Activated naive CD4-positive, alpha-beta T cell treated with anti-CD3 and anti-CD28 coated beads for 36 hours (primary cell): ENCODE results near the gene MYOM3. TPM values are rescaled to one million over a fixed set of nuclear protein-coding genes. Genes with fewer than 3 reads are reported as not detected.
"Not testable (repeated sequence)": the region's sequence is repeated elsewhere in the genome, so short reads cannot be mapped to it uniquely, and the experiment has no call there.

ENCODE experiments used
- CTCF ChIA-PET: fragments of 350-600 bp; sonication (Branson Sonifier 250); formaldehyde crosslinking; loops from one replicate; lab custom pipeline; 2021; ENCODE audit warnings: antibody characterized with exemption; lab: Charles Lee
- DNase-seq: peaks from one replicate; pipeline ENCODE4 v3.0.0-alpha.2; 2020
- H3K27ac Mint-ChIP-seq: one replicate; pipeline ENCODE4 v1.8.0; 2021; ENCODE audit warnings: mild to moderate bottlenecking, mixed read lengths
- H3K27me3 Mint-ChIP-seq: one replicate; pipeline ENCODE4 v1.8.0; 2021; ENCODE audit warnings: low read depth, mixed read lengths
- H3K36me3 Mint-ChIP-seq: one replicate; pipeline ENCODE4 v1.8.0; 2021; ENCODE audit warnings: low read depth, mixed read lengths
- H3K4me1 Mint-ChIP-seq: one replicate; pipeline ENCODE4 v1.8.0; 2021; ENCODE audit warnings: low read depth, mixed read lengths
- H3K4me3 Mint-ChIP-seq: one replicate; pipeline ENCODE4 v1.8.0; 2021; ENCODE audit warnings: mild to moderate bottlenecking, moderate library complexity, mixed read lengths
- H3K9me3 Mint-ChIP-seq: one replicate; pipeline ENCODE4 v1.8.0; 2021; ENCODE audit warnings: mixed read lengths
- intact Hi-C: fragments of 100-400 bp; cut with micrococcal nuclease; formaldehyde crosslinking; loops from one replicate; pipeline ENCODE4 v1.15.1; 2023
- total RNA-seq, 2 experiments: library from RNA; stranded (reverse); gene quantifications; one replicate each; pipeline ENCODE4 v1.2.3, GENCODE V29; 2021

MYOM3 gene
- total RNA-seq, 2 experiments from 2014 or later = not detected

GRCh38 chr1:24049733-24050132 lies 62.2 kb downstream of the MYOM3 start:
- CTCF ChIA-PET = no interaction called here
- H3K4me1 Mint-ChIP-seq = no peaks in the 10 kb centered on the region
- no peak overlapping the region for H3K4me3 Mint-ChIP-seq
- H3K9me3 Mint-ChIP-seq = no peaks in the 10 kb centered on the region
- H3K27me3 Mint-ChIP-seq = no peaks in the 10 kb centered on the region
- no peak for DNase-seq
- intact Hi-C loops = no loop called here
- H3K27ac Mint-ChIP-seq = no peak overlapping the region
- H3K36me3 Mint-ChIP-seq = no peaks in the 10 kb centered on the region

GRCh38 chr1:24048894-24049293 lies 63.0 kb downstream of the MYOM3 start:
- H3K4me3 Mint-ChIP-seq, H3K4me1 Mint-ChIP-seq, H3K27ac Mint-ChIP-seq, intact Hi-C loops, H3K27me3 Mint-ChIP-seq, H3K36me3 Mint-ChIP-seq, H3K9me3 Mint-ChIP-seq, DNase-seq: not testable (repeated sequence)
- CTCF ChIA-PET = interaction anchor here (0.5 to 0.9 kb wide), 2 partner anchors 12 to 565 kb away, joined by 3 to 7 read pairs; no protein-coding TSS in a partner anchor

GRCh38 chr1:24048205-24048869 lies 63.6 kb downstream of the MYOM3 start:
- intact Hi-C loops = no loop called here
- CTCF ChIA-PET = interaction anchor here (0.9 kb wide), 1 partner anchor 13 kb away, joined by 7 read pairs; no protein-coding TSS in a partner anchor
- Mint-ChIP-seq H3K36me3 (no peaks in the 10 kb centered on the region), H3K4me3 (no peak overlapping the region), H3K9me3 (no peaks in the 10 kb centered on the region), H3K4me1 (no peaks in the 10 kb centered on the region), H3K27ac (no peak overlapping the region), H3K27me3 (no peaks in the 10 kb centered on the region)
- no peak for DNase-seq

GRCh38 chr1:24047110-24047477 lies 64.8 kb downstream of the MYOM3 start:
- CTCF ChIA-PET = no interaction called here

GRCh38 chr1:24045771-24046170 lies 66.2 kb downstream of the MYOM3 start:
- Mint-ChIP-seq H3K27me3 (peaks cover 3% of the 10 kb centered on the region), H3K9me3 (no peaks in the 10 kb centered on the region), H3K36me3 (no peaks in the 10 kb centered on the region), H3K4me1 (no peaks in the 10 kb centered on the region), H3K27ac (no peak overlapping the region), H3K4me3 (no peak overlapping the region)
- CTCF ChIA-PET = no interaction called here
- intact Hi-C loops = no loop called here
- no peak for DNase-seq

More at GRCh38 chr1:24047110-24047477, 64.8 kb downstream of the MYOM3 start:
- Mint-ChIP-seq H3K27me3 (peaks cover 3% of the 10 kb centered on the region), H3K9me3 (no peaks in the 10 kb centered on the region), H3K36me3 (no peaks in the 10 kb centered on the region), H3K27ac (no peak overlapping the region), H3K4me1 (no peaks in the 10 kb centered on the region), H3K4me3 (no peak overlapping the region)
- intact Hi-C loops = no loop called here
- no peak for DNase-seq

- H3K9me3 Mint-ChIP-seq, intact Hi-C loops, H3K27me3 Mint-ChIP-seq, DNase-seq, H3K27ac Mint-ChIP-seq, CTCF ChIA-PET, H3K4me3 Mint-ChIP-seq, H3K36me3 Mint-ChIP-seq, H3K4me1 Mint-ChIP-seq: not testable (repeated sequence)
These were observed 67.3 kb downstream of the MYOM3 start for GRCh38 chr1:24044672-24045071.

- Mint-ChIP-seq H3K36me3 (no peaks in the 10 kb centered on the region), H3K27me3 (peaks cover 3% of the 10 kb centered on the region), H3K4me3 (no peak overlapping the region), H3K27ac (no peak overlapping the region), H3K9me3 (no peaks in the 10 kb centered on the region), H3K4me1 (no peaks in the 10 kb centered on the region)
- CTCF ChIA-PET = interaction anchor here (0.7 to 1.0 kb wide), 2 partner anchors 62 to 78 kb away, joined by 3 to 6 read pairs; no protein-coding TSS in a partner anchor
- DNase-seq = no peak
- intact Hi-C loops = no loop called here
These were observed 68.4 kb downstream of the MYOM3 start for GRCh38 chr1:24043345-24044032.

- Mint-ChIP-seq H3K27ac (no peak overlapping the region), H3K9me3 (no peaks in the 10 kb centered on the region), H3K4me1 (no peaks in the 10 kb centered on the region), H3K4me3 (no peak overlapping the region), H3K27me3 (peaks cover 3% of the 10 kb centered on the region), H3K36me3 (no peaks in the 10 kb centered on the region)
- no peak for DNase-seq
- CTCF ChIA-PET = no interaction called here
- intact Hi-C loops = no loop called here
These were observed 69.6 kb downstream of the MYOM3 start for GRCh38 chr1:24042315-24042714.

GRCh38 chr1:24036088-24036487 lies 75.8 kb downstream of the MYOM3 start:
- Mint-ChIP-seq H3K36me3 (no peaks in the 10 kb centered on the region), H3K27ac (no peak overlapping the region), H3K9me3 (no peaks in the 10 kb centered on the region), H3K27me3 (peaks cover 2% of the 10 kb centered on the region), H3K4me1 (no peaks in the 10 kb centered on the region), H3K4me3 (no peak overlapping the region)
- CTCF ChIA-PET = interaction anchor here (1.4 kb wide), 1 partner anchor 8 kb away, joined by 5 read pairs; no protein-coding TSS in a partner anchor
- no peak for DNase-seq
- intact Hi-C loops = no loop called here

- no peaks in the 10 kb centered on the region for H3K9me3 Mint-ChIP-seq
- no peaks in the 10 kb centered on the region for H3K4me1 Mint-ChIP-seq
- CTCF ChIA-PET = no interaction called here
- H3K27me3 Mint-ChIP-seq = peaks cover 2% of the 10 kb centered on the region
- no peaks in the 10 kb centered on the region for H3K36me3 Mint-ChIP-seq
- H3K27ac Mint-ChIP-seq = no peak overlapping the region
- intact Hi-C loops = no loop called here
- no peak overlapping the region for H3K4me3 Mint-ChIP-seq
- DNase-seq = no peak
These were observed 79.0 kb downstream of the MYOM3 start for GRCh38 chr1:24032981-24033380.

- H3K27me3 Mint-ChIP-seq, H3K4me3 Mint-ChIP-seq, H3K36me3 Mint-ChIP-seq, DNase-seq, H3K4me1 Mint-ChIP-seq, intact Hi-C loops, H3K27ac Mint-ChIP-seq, H3K9me3 Mint-ChIP-seq: not testable (repeated sequence)
- CTCF ChIA-PET = interaction anchor here (0.7 kb wide), 1 partner anchor 87 kb away, joined by 3 read pairs; no protein-coding TSS in a partner anchor
These were observed 80.9 kb downstream of the MYOM3 start for GRCh38 chr1:24030976-24031516.

- H3K4me3 Mint-ChIP-seq = no peak overlapping the region
- intact Hi-C loops = loop anchor here (1.0 to 5.0 kb wide), 3 partner anchors 46 to 79 kb away; partner anchors contain the start of genes PNRC2 and SRSF10
- no peaks in the 10 kb centered on the region for H3K27me3 Mint-ChIP-seq
- no peak for DNase-seq
- no peak overlapping the region for H3K27ac Mint-ChIP-seq
- H3K9me3 Mint-ChIP-seq = no peaks in the 10 kb centered on the region
- H3K4me1 Mint-ChIP-seq = no peaks in the 10 kb centered on the region
- H3K36me3 Mint-ChIP-seq = no peaks in the 10 kb centered on the region
- CTCF ChIA-PET = interaction anchor here (0.9 to 1.5 kb wide), 7 partner anchors 9 to 124 kb away, joined by 3 to 5 read pairs (median 4); partner anchors contain the start of gene SRSF10
These were observed 84.0 kb downstream of the MYOM3 start for GRCh38 chr1:24027838-24028468.
